K562 (cell line): Measurements from ENCODE around the gene OPTN. TPM values are rescaled to one million over a fixed set of nuclear protein-coding genes. Genes with fewer than 3 reads are reported as not detected.

Source experiments
- ATF4 ChIP-seq: fragments of 450-650 bp; formaldehyde crosslinking; IDR thresholded peaks from 2 replicates; pipeline ENCODE4 v1.4.0; 2022; ENCODE audit warnings: mild to moderate bottlenecking, moderate library complexity
- CC2D1A ChIP-seq: fragments of 450-650 bp; IDR thresholded peaks from 2 replicates; pipeline ENCODE4 v1.6.1; 2017; ENCODE audit warnings: mild to moderate bottlenecking
- ETS2 ChIP-seq: IDR thresholded peaks from 2 replicates; pipeline ENCODE4 v1.6.1; 2016; ENCODE audit warnings: borderline replicate concordance, missing genetic modification characterization, mild to moderate bottlenecking, moderate library complexity, missing compliant biosample characterization; ENCODE audit not compliant: poor library complexity, severe bottlenecking
- NR2F6 ChIP-seq: fragments of 450-650 bp; formaldehyde crosslinking; IDR thresholded peaks from 2 replicates; pipeline ENCODE4 v1.4.0; 2020; ENCODE audit warnings: mild to moderate bottlenecking
- NR3C1 ChIP-seq: sonication (generic); formaldehyde crosslinking; IDR thresholded peaks from 2 replicates; pipeline ENCODE4 v1.8.1; 2022; ENCODE audit warnings: missing genetic modification reagents
- PHF8 ChIP-seq: fragments of 200-600 bp; sonication (generic); IDR thresholded peaks from 2 replicates; pipeline ENCODE4 v1.6.1; 2012; ENCODE audit warnings: mixed run types, mild to moderate bottlenecking, inconsistent platforms, low read length, moderate library complexity, borderline replicate concordance
- RBBP5 ChIP-seq: fragments of 200-600 bp; sonication (generic); IDR thresholded peaks from 2 replicates; pipeline ENCODE4 v1.6.1; 2012; ENCODE audit warnings: borderline replicate concordance, mild to moderate bottlenecking, low read length, control low read depth, inconsistent platforms; ENCODE audit not compliant: insufficient read depth, poor library complexity, severe bottlenecking
- SAFB2 ChIP-seq: fragments of 200-400 bp; formaldehyde crosslinking; IDR thresholded peaks from 2 replicates; pipeline ENCODE4 v1.6.1; 2018; ENCODE audit warnings: borderline replicate concordance, low read length, low read depth, moderate library complexity; ENCODE audit not compliant: severe bottlenecking
- TEAD4 ChIP-seq, 2 experiments: sonication (generic) in 1 of 2; formaldehyde crosslinking in 1 of 2; IDR thresholded peaks; 2 replicates each; pipeline versions ENCODE4 v1.6.1 to v1.8.0; 2012 to 2022; ENCODE audit warnings: borderline replicate concordance in 1 of 2, inconsistent platforms in 1 of 2, low read length in 1 of 2, mild to moderate bottlenecking in 1 of 2, missing genetic modification reagents in 1 of 2
- U2AF1 ChIP-seq: fragments of 200-400 bp; formaldehyde crosslinking; optimal IDR thresholded peaks from 2 replicates; pipeline ENCODE3; 2017; ENCODE audit warnings: mild to moderate bottlenecking, low read depth, low read length, moderate library complexity
- ZBTB33 ChIP-seq: sonication (generic); formaldehyde crosslinking; IDR thresholded peaks from 2 replicates; pipeline ENCODE4 v1.8.1; 2023; ENCODE audit warnings: mild to moderate bottlenecking, missing genetic modification reagents
- ZNF174 ChIP-seq: fragments of 250-450 bp; sonication (Bioruptor Pico); IDR thresholded peaks from 2 replicates; pipeline ENCODE4 v1.4.0; 2020; ENCODE audit warnings: mild to moderate bottlenecking
- polyA plus RNA-seq, 8 experiments: library from polyadenylated mRNA; depleted of rRNA in 4 of 8; stranded (reverse) in 5 of 8; unstranded in 3 of 8; fragments of >200 nt; fragmentation: Nextera tagmentation in 2 of 8; fragmentation: Illumina TruSeq in 1 of 8; extraction: Ambion mirVana in 2 of 8; extraction: Trizol in 1 of 8; gene quantifications; 2 replicates each; pipeline versions ENCODE4 v1.2.1 to v1.2.3, GENCODE V29; 2011 to 2014; ENCODE audit warnings: inconsistent platforms in 1 of 8, missing spikeins in 1 of 8
- total RNA-seq, 7 experiments: library from RNA; depleted of rRNA in 6 of 7; stranded (reverse); fragments of >200 nt in 6 of 7; fragmentation: Illumina TruSeq in 2 of 7; extraction: Trizol in 2 of 7; gene quantifications; 2 replicates each; pipeline versions ENCODE4 v1.2.1 to v1.2.3, GENCODE V29; 2011 to 2021; ENCODE audit warnings: low replicate concordance in 1 of 7
- TF ChIP-seq, protein P1 (sequence below): fragments of 200-800 bp; sonication (Bioruptor generic); IDR thresholded peaks from 2 replicates; pipeline ENCODE4 v1.6.1; 2016; ENCODE audit warnings: missing genetic modification characterization, missing compliant biosample characterization
- TF ChIP-seq, protein P2 (sequence below): sonication (generic); formaldehyde crosslinking; IDR thresholded peaks from 2 replicates; pipeline ENCODE4 v1.9.0; 2022; ENCODE audit warnings: mild to moderate bottlenecking, missing genetic modification reagents

OPTN gene
- total and polyA plus RNA-seq, 9 of the 15 experiments (the other 6 are each of a cell fraction or from before 2014, with no cell fraction given) = 2.2 to 6.8 (median 5.0) TPM

- TF ChIP-seq ZBTB33 (CRISPR knock-in tag) (0 out of 2 replicates have a peak, but pooled peaks have one; percentile 48), RBBP5 (peak; percentile 45), U2AF1 (no peak), SAFB2 (no peak), ETS2 (tag) (no peak), ATF4 (CRISPR knock-in tag) (no peak), NR2F6 (CRISPR knock-in tag) (no peak), PHF8 (peak; percentile 71; the same call in 1 of the 2 replicates), TEAD4 (IDR thresholded peaks at IDR 0.05; ENCODE audit: low read length) (peak; percentile 62), TEAD4 (CRISPR knock-in tag; IDR thresholded peaks at IDR 0.05; ENCODE audit: borderline replicate concordance) (no peak), NR3C1 (CRISPR knock-in tag) (no peak), ZNF174 (CRISPR knock-in tag) (no peak), CC2D1A (peak; percentile 58; the same call in 1 of the 2 replicates)
- TF ChIP-seq, protein P1, sequence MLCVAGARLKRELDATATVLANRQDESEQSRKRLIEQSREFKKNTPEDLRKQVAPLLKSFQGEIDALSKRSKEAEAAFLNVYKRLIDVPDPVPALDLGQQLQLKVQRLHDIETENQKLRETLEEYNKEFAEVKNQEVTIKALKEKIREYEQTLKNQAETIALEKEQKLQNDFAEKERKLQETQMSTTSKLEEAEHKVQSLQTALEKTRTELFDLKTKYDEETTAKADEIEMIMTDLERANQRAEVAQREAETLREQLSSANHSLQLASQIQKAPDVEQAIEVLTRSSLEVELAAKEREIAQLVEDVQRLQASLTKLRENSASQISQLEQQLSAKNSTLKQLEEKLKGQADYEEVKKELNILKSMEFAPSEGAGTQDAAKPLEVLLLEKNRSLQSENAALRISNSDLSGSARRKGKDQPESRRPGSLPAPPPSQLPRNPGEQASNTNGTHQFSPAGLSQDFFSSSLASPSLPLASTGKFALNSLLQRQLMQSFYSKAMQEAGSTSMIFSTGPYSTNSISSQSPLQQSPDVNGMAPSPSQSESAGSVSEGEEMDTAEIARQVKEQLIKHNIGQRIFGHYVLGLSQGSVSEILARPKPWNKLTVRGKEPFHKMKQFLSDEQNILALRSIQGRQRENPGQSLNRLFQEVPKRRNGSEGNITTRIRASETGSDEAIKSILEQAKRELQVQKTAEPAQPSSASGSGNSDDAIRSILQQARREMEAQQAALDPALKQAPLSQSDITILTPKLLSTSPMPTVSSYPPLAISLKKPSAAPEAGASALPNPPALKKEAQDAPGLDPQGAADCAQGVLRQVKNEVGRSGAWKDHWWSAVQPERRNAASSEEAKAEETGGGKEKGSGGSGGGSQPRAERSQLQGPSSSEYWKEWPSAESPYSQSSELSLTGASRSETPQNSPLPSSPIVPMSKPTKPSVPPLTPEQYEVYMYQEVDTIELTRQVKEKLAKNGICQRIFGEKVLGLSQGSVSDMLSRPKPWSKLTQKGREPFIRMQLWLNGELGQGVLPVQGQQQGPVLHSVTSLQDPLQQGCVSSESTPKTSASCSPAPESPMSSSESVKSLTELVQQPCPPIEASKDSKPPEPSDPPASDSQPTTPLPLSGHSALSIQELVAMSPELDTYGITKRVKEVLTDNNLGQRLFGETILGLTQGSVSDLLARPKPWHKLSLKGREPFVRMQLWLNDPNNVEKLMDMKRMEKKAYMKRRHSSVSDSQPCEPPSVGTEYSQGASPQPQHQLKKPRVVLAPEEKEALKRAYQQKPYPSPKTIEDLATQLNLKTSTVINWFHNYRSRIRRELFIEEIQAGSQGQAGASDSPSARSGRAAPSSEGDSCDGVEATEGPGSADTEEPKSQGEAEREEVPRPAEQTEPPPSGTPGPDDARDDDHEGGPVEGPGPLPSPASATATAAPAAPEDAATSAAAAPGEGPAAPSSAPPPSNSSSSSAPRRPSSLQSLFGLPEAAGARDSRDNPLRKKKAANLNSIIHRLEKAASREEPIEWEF (CRISPR knock-in tag) = no peak
- TF ChIP-seq, protein P2, sequence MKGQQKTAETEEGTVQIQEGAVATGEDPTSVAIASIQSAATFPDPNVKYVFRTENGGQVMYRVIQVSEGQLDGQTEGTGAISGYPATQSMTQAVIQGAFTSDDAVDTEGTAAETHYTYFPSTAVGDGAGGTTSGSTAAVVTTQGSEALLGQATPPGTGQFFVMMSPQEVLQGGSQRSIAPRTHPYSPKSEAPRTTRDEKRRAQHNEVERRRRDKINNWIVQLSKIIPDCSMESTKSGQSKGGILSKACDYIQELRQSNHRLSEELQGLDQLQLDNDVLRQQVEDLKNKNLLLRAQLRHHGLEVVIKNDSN = no peak
Observed at GRCh38 chr10:13160934-13161856, 61.2 kb downstream of the OPTN start, which contains the start of gene MCM10 (continued).
